ENCODE results near the gene PLXNA3. TPM values are rescaled to one million over a fixed set of nuclear protein-coding genes. Genes with fewer than 3 reads are reported as not detected.

PLXNA3 gene
- total RNA-seq, 1 donor from 2014 or later = 85.1 TPM

- Mint-ChIP-seq H3K4me1 (ENCODE audit: unreplicated experiment) (peaks cover 7% of the 10 kb centered on the region), H3K27ac (peak overlapping the region; percentile 82), H3K27me3 (no peaks in the 10 kb centered on the region), H3K4me3 (peak overlapping the region; percentile 84), H3K9me3 (no peaks in the 10 kb centered on the region), H3K36me3 (no peaks in the 10 kb centered on the region)
- DNase-seq (ENCODE audit: extremely low spot score, unreplicated experiment) = no peak
- no peak for TF ChIP-seq CTCF (conservative IDR thresholded peaks at IDR 0.05)
Observed at GRCh38 chrX:154436374-154436982, 21.6 kb upstream of the PLXNA3 start.

GRCh38 chrX:154436983-154437752, 20.9 kb upstream of the PLXNA3 start, which contains the start of gene GDI1:
TSS of gene GDI1 (plus strand) at chrX:154437154. CDS start at chrX:154437255, 101 bp downstream.
- H3K9me3 Mint-ChIP-seq = no peaks in the 10 kb centered on the region
- DNase-seq (ENCODE audit: extremely low spot score, unreplicated experiment) = no peak
- H3K27me3 Mint-ChIP-seq = no peaks in the 10 kb centered on the region

GRCh38 chrX:154437971-154438893, 19.8 kb upstream of the PLXNA3 start:
- no peaks in the 10 kb centered on the region for H3K27me3 Mint-ChIP-seq
- H3K9me3 Mint-ChIP-seq = no peaks in the 10 kb centered on the region
- H3K27ac Mint-ChIP-seq = peak overlapping the region; percentile 75
- H3K4me1 Mint-ChIP-seq (ENCODE audit: unreplicated experiment) = peaks cover 7% of the 10 kb centered on the region
- TF ChIP-seq CTCF (conservative IDR thresholded peaks at IDR 0.05) = no peak
- peak overlapping the region; percentile 89 for H3K4me3 Mint-ChIP-seq
- H3K36me3 Mint-ChIP-seq = no peaks in the 10 kb centered on the region
- no peak for DNase-seq (ENCODE audit: extremely low spot score, unreplicated experiment)

More at GRCh38 chrX:154436983-154437752, 20.9 kb upstream of the PLXNA3 start, which contains the start of gene GDI1:
- H3K4me3 Mint-ChIP-seq = peak within 1 kb of the TSS; percentile 89
- peaks cover 7% of the 10 kb centered on the region for H3K4me1 Mint-ChIP-seq (ENCODE audit: unreplicated experiment)
- TF ChIP-seq CTCF (conservative IDR thresholded peaks at IDR 0.05) = no peak
- no peaks in the 10 kb centered on the region for H3K36me3 Mint-ChIP-seq
- H3K27ac Mint-ChIP-seq = peak within 1 kb of the TSS; percentile 82

- Mint-ChIP-seq H3K27me3 (no peaks in the 10 kb centered on the region), H3K36me3 (no peaks in the 10 kb centered on the region), H3K4me3 (no peak overlapping the region), H3K9me3 (no peaks in the 10 kb centered on the region), H3K27ac (no peak overlapping the region), H3K4me1 (ENCODE audit: unreplicated experiment) (peaks cover 7% of the 10 kb centered on the region)
- DNase-seq (ENCODE audit: extremely low spot score, unreplicated experiment) = no peak
- TF ChIP-seq CTCF (conservative IDR thresholded peaks at IDR 0.05) = no peak
Observed at GRCh38 chrX:154439841-154440240, 18.2 kb upstream of the PLXNA3 start.

- no peaks in the 10 kb centered on the region for H3K36me3 Mint-ChIP-seq
- H3K4me3 Mint-ChIP-seq = no peak overlapping the region
- H3K4me1 Mint-ChIP-seq (ENCODE audit: unreplicated experiment) = peaks cover 6% of the 10 kb centered on the region
- no peaks in the 10 kb centered on the region for H3K9me3 Mint-ChIP-seq
- no peak overlapping the region for H3K27ac Mint-ChIP-seq
- no peaks in the 10 kb centered on the region for H3K27me3 Mint-ChIP-seq
- no peak for DNase-seq (ENCODE audit: extremely low spot score, unreplicated experiment)
- TF ChIP-seq CTCF (conservative IDR thresholded peaks at IDR 0.05) = no peak
Observed at GRCh38 chrX:154440623-154441357, 17.3 kb upstream of the PLXNA3 start.

All from type B pancreatic cell (in vitro differentiated cells).